HG03354 (cell line): ENCODE data around the gene CADPS.

ENCODE experiments used
- ATAC-seq: cut with Tn5 transposase; IDR thresholded peaks from one replicate; pipeline ENCODE4 v1.9.1; 2021; ENCODE audit warnings: mild to moderate bottlenecking; ENCODE audit not compliant: unreplicated experiment, poor library complexity, severe bottlenecking

Gene CADPS

DNA sequence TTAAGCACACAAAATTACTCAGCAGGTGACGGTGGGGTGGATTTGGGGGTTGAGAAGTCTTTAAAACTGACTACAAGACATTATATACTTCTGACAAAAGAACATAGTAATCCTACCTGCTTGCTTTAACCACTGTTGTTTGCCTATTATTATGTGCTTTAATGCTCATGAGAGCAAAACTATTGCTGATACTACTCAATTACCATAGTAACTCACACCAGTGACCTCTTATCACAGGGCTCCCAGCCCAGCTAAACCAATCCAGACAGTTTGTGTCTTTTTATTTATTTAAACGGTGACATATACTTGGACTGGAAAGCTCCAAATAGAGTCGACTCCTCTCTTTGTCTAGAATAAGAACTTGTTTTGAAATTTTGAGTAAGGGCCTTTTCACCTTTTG is 459.1 kb downstream of the CADPS start:
- ATAC-seq: no peak

- ATAC-seq: no peak
These were observed 459.9 kb downstream of the CADPS start for GRCh38 chr3:62415312-62415801.

GRCh38 chr3:62414786-62415185 is 460.4 kb downstream of the CADPS start:
- no peak for ATAC-seq

DNA sequence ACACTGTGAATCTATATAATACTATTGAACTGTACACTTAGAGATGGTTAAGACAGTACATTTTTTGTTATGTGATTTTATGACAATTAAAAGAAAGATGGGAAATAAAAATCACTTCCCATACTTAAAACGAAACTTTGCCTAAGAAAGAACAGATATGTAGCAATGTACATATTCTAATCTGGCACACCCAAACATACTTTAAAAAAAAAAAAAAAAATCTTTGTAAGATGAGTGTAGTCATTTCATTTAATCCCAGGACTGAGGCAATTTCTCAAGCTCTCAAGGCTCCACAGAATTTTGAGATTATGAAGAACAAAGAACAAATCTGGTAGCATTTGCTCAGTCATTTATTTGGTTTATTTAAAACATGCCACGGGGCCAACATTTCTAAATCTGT is 461.5 kb downstream of the CADPS start:
- ATAC-seq: no peak

DNA sequence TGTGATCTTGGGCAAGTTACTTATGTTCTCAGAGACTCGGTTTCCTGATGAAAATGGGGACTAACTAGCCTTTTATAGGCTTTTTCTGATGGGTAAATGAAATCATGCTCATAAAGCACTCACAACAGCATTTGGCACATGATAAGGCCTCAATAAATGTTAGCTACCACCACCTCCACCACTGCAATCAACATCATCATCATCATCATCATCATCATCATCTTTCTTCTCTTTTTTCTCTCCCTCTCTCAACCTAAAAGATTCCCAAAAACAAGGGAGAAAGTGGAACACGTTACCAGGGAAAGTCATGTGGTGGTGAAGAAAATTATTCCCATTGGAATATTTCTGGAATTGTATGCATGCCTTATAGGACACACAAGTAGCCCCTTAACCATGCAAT is 468.3 kb downstream of the CADPS start:
- ATAC-seq: no peak

DNA sequence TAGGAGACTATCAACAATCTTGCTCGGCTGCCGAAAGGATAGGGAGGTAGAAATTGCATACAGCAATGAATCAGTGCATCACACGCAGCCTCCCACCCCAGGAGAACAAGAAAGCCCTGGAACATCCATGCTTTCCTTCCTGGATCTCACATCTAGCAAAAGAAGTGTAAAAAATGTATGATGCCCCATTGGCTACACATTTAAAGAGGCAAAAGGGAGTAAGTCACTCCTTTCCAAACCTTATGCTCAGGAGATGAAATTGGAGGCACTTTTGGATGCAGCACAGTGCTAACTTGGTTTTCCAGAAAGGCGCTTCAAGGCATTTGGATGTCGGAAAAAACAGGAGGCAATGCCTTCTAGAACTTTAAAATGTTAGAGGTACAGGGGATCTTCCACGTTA is 469.6 kb downstream of the CADPS start:
- ATAC-seq: no peak

- ATAC-seq: no peak
These were observed 470.1 kb downstream of the CADPS start for GRCh38 chr3:62405135-62405534.

- ATAC-seq: no peak
These were observed 470.9 kb downstream of the CADPS start for GRCh38 chr3:62404321-62404720.

DNA sequence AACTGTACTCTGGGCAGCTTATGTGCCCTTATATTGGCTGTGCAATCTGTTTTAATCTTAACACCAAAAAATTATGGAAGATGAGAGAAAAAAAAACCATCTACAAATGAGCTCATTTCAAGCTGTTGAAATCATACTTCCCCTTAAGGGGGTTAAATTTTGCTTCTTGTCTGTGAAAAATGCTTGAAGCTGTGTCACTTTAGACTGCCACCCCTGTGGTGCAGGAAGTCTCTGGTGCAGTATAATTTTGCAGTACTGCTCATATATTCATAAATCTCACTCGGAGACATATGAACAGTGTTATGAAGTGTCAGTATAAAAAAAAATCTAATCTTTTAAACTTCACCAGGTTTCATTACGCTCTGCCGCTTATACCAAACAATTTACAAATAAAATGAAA is 471.5 kb downstream of the CADPS start:
- no peak for ATAC-seq

DNA sequence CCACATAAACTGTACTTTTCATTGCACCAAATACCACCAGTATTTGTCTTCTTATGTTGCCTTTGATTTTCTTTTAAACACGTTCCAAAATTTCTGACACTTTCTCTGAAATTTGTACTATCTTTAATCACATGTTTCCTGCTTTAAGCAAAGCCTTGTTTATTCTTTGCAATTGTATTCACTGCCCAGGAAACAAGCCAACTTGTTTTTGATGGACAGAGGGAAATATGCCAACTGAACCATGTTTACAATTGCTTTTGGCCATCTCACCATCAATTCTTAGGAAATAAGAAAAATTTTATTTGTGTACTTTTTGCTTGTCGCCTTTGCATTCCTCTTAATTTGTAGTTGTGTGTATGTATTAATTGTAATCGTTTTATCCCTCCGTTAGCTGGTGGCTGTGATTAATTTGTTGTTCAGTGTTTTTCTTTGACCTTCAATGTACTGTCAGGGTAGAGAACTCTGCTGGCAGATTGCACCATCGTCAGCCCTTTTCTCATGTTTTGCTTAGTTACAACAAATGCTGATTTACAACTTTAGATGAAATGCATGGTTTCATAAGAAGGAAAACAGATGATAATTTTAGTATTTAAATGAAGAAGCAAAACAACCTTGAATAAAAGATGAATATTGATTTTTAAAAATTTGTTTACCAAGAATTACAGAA is 482.5 kb downstream of the CADPS start:
- ATAC-seq: no peak

DNA sequence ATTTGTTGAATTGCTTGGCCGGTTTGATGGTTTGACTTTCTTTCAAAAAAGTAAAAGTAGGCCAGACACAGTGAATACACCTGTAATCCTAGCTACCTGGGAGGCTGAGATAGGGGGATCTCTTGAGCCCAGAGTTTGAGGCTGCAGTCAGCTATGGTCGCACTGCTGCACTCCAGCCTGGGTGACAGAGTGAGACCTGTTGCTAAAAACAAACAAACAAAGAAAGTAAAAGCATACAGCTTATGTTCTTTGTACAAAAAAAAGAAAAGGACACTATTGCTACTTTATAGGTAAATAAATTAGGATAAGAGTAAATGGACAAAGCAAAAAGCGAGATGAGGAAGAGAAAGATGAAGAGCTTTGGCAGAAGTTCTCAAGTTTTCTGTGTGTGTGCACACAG is 488.0 kb downstream of the CADPS start:
- no peak for ATAC-seq

DNA sequence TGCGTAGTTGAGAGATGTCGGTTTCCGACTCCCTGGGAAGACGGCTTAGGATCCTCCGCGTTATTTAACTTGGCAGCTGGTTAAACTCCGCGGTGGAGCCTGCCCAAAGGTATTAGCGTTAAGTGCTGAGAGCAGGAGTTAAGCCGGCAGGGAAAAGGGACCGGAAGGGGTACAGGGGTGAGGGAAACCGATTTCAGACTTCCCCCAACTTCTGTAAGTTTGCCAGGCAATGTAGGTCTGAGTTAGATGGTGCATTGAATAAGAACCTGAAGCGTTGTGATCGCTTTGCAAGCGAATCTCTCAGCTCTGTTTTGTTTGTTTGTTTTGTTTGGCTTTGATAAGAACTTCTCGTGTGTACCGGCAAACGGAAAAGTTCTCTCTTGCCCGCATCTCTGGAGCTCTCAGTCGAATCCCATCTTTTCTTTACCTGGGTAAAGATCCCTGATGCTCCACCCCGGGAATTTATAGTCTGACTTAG is 495.9 kb downstream of the CADPS start:
- ATAC-seq: no peak

DNA sequence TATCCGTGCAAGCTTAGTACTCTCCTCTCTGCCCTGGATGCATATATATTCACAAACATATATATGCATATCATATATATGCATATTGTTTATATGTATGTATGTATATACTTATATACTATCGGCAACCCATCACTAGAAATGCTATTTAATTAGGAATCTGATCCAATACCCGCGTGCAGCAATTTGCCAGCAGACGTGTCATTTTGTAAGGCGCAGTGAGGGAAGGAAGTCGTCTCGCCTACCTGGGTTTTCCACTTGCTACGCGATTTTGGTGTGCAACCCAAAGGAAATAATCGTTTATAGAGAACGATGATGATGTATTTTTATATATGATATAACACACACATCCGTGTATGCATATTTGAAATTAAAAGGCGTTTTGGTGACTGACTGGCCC is 496.3 kb downstream of the CADPS start:
- ATAC-seq: no peak

- ATAC-seq: no peak
These were observed 496.9 kb downstream of the CADPS start for GRCh38 chr3:62378311-62378789.

- ATAC-seq: no peak
These were observed 498.0 kb downstream of the CADPS start for GRCh38 chr3:62376906-62377877.

DNA sequence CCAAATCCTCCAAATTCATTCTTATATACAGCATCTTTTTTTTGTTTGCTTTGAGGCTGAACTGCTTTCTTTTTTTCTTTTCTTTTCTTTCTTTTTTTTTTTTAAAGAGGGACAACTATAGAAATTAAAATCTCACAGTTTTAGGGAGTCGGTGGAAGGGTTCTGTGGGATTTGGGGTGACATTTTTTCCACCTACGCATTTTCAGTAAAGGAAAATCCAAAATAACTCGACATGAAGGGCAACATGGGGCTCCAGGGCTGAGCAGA is 498.8 kb downstream of the CADPS start:
- ATAC-seq: no peak

DNA sequence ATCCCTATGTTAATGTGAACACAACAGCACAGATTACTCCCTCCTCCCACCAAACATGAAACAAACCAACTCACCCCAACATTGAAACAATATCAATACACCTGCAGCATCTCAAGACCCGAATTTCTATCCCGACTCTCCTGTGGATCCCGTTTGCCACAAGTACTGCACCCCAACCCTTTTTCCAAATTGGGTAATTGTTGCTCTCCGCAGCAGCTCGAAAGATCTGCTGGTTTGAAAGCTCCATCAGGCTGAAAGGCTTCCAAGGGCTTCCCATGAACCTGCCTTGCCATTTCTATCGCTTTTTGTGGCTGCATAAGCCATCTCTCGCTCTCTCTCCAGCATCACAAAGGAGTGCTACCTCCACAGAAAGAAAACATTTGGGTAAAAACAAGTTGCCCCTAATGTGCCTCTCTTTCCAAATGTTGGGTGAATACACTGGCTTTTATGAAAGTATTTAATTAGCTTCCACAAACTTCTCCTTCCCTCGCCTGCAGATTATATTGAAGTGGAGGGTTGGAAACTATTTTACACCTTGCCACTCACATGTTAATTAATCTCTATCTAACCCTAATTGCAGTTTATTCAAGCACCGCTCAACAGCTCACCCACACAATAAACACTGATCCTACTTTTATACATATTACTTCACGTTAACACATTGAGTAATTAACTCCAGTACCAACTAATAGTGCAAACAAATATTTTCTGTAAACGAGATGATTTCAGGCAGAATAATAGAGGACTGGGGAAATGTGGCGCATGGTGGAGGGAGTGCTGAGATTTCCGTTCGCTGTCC is 499.4 kb downstream of the CADPS start:
- ATAC-seq: no peak

DNA sequence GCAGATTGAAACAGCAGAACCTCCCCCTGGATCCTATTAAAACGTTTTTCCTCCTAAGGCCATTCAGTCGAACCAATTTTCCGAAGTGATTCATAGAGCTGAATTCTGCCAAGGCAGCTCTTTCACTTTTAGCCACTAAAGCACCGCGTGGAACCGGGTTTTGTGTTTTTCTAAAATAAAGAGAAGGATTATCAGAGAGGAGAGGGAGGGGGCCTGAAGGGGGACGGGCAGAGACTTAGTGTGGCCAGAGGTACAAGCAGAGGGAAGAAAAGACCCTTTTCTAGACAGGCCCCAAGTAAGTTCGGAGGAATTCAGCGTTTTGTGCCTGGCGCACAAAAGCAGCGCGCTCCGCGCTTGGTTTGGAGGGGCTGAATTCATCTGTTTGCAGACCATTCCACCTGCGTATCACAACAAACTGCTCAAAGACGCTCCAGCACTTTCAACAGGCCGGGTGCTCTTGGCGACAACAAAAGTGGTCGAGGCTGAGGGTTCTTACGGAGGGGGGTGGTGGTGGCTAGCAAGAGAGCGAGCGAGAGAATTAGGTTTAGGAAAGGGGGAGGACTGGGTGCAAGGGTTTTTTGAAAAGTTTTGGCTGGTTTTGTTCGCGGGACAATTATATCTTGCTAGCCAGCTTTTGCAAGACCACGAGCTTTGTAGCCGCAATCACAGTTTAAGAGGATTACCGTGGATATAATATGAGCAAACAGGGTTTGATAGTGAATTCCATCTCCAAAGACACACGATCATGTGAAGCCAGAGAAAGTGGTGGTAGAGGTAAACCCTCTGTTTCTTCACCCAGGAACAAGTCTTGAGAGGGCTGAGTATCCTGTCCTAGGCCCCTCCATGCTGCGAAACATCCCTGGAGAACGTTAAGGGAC is 500.6 kb downstream of the CADPS start:
- no peak for ATAC-seq

- no peak for ATAC-seq
These were observed 501.4 kb downstream of the CADPS start for GRCh38 chr3:62373714-62374333.
